ENCODE results near the gene TRIM17. TPM values are rescaled to one million over a fixed set of nuclear protein-coding genes. Genes with fewer than 3 reads are reported as not detected.

TRIM17 gene
- total RNA-seq, 2 donors from 2014 or later, result 2.0 to 9.9 TPM

GRCh38 chr1:228424685-228425660 is 8.3 kb upstream of the TRIM17 start:
- H3K27me3 ChIP-seq (replicated peaks; ENCODE audit: insufficient read depth), result peaks cover 2% of the 10 kb centered on the region
- intact Hi-C loops (cut with DNase I), result no loop called here
- no peak overlapping the region for H3K27ac ChIP-seq
- no peak for DNase-seq (ENCODE audit: low spot score)
- H3K9me3 ChIP-seq, result no peaks in the 10 kb centered on the region
- TF ChIP-seq CTCF (IDR thresholded peaks at IDR 0.05) (no peak), POLR2AphosphoS5 (IDR thresholded peaks at IDR 0.05) (no peak), POLR2A (IDR thresholded peaks at IDR 0.05) (no peak)
- H3K36me3 ChIP-seq, result no peaks in the 10 kb centered on the region
- WGBS, result 98% methylated on average over 62 of the region's 62 CpGs
- no peak overlapping the region for H3K4me3 ChIP-seq
- H3K4me1 ChIP-seq (replicated peaks), result no peaks in the 10 kb centered on the region

- no peaks in the 10 kb centered on the region for H3K9me3 ChIP-seq
- H3K36me3 ChIP-seq, result no peaks in the 10 kb centered on the region
- 89% methylated on average over 7 of the region's 7 CpGs for WGBS
- DNase-seq (ENCODE audit: low spot score), result no peak
- peaks cover under 1% of the 10 kb centered on the region for H3K27me3 ChIP-seq (replicated peaks; ENCODE audit: insufficient read depth)
- TF ChIP-seq POLR2AphosphoS5 (IDR thresholded peaks at IDR 0.05), result no peak
- no peak for TF ChIP-seq POLR2A (IDR thresholded peaks at IDR 0.05)
- no peak for TF ChIP-seq CTCF (IDR thresholded peaks at IDR 0.05)
- no peak overlapping the region for H3K27ac ChIP-seq
- intact Hi-C loops (cut with DNase I), result no loop called here
- no peaks in the 10 kb centered on the region for H3K4me1 ChIP-seq (replicated peaks)
- no peak overlapping the region for H3K4me3 ChIP-seq
Measured at GRCh38 chr1:228423404-228424053, 6.9 kb upstream of the TRIM17 start.

GRCh38 chr1:228420968-228421826 is 4.5 kb upstream of the TRIM17 start:
- no peak overlapping the region for H3K4me3 ChIP-seq
- DNase-seq (ENCODE audit: low spot score), result no peak
- H3K9me3 ChIP-seq, result no peaks in the 10 kb centered on the region
- H3K36me3 ChIP-seq, result no peaks in the 10 kb centered on the region
- TF ChIP-seq POLR2A (IDR thresholded peaks at IDR 0.05) (no peak), CTCF (IDR thresholded peaks at IDR 0.05) (no peak), POLR2AphosphoS5 (IDR thresholded peaks at IDR 0.05) (no peak)
- H3K27ac ChIP-seq, result no peak overlapping the region
- H3K4me1 ChIP-seq (replicated peaks), result peaks cover 3% of the 10 kb centered on the region
- whole genome bisulfite sequencing, result 92% methylated on average over 7 of the region's 7 CpGs
- intact Hi-C loops (cut with DNase I), result no loop called here
- no peaks in the 10 kb centered on the region for H3K27me3 ChIP-seq (replicated peaks; ENCODE audit: insufficient read depth)

GRCh38 chr1:228417483-228418203 is 982 bp upstream of the TRIM17 start:
- 82% methylated on average over 7 of the region's 7 CpGs for WGBS
- DNase-seq (ENCODE audit: low spot score), result no peak
- Histone ChIP-seq H3K27ac (no peak overlapping the region), H3K4me3 (no peak overlapping the region), H3K4me1 (replicated peaks) (peaks cover 7% of the 10 kb centered on the region), H3K36me3 (no peaks in the 10 kb centered on the region), H3K27me3 (replicated peaks; ENCODE audit: insufficient read depth) (no peaks in the 10 kb centered on the region), H3K9me3 (no peaks in the 10 kb centered on the region)
- intact Hi-C loops (cut with DNase I), result no loop called here
- TF ChIP-seq POLR2AphosphoS5 (IDR thresholded peaks at IDR 0.05), result no peak
- TF ChIP-seq POLR2A (IDR thresholded peaks at IDR 0.05), result no peak
- no peak for TF ChIP-seq CTCF (IDR thresholded peaks at IDR 0.05)
